HEK293 (cell line): Measurements from ENCODE around the gene NKD2.

Experiments
- CTCF ChIA-PET: fragments of 350-600 bp; formaldehyde crosslinking; extraction: SDS; loops from one replicate; lab custom pipeline; 2021; ENCODE audit warnings: antibody characterized with exemption; lab: Yijun Ruan, JAX
- POLR2A ChIA-PET: fragments of 300-600 bp; formaldehyde crosslinking; extraction: SDS; loops from one replicate; lab custom pipeline; 2020; ENCODE audit warnings: antibody characterized with exemption, inconsistent platforms; lab: Yijun Ruan, JAX
- H3K27ac ChIP-seq: fragments of 200-500 bp; sonication (Bioruptor generic); 2 replicates; pipeline ENCODE4 v1.5.1; 2014; ENCODE audit warnings: low read depth, low read length, control low read depth, inconsistent platforms; ENCODE audit errors: extremely low read depth
- H3K36me3 ChIP-seq, 2 experiments: fragments of 200-500 bp in 1 of 2; sonication (Bioruptor generic) in 1 of 2; 1 replicate in 1 of 2; 2 replicates in 1 of 2; pipeline ENCODE4 v1.5.1; 2014 to 2017; ENCODE audit warnings: inconsistent platforms in 2 of 2, low read length in 2 of 2; ENCODE audit not compliant: control insufficient read depth in 2 of 2, insufficient read depth in 1 of 2
- H3K4me1 ChIP-seq: fragments of 200-500 bp; sonication (Bioruptor generic); 2 replicates; pipeline ENCODE4 v1.5.1; 2014; ENCODE audit warnings: mild to moderate bottlenecking, low read length, inconsistent platforms; ENCODE audit not compliant: control insufficient read depth, insufficient read depth
- H3K4me3 ChIP-seq: 2 replicates; pipeline ENCODE4 v1.5.1; 2011; ENCODE audit warnings: low read depth, mild to moderate bottlenecking, control low read depth, low read length, moderate library complexity
- H3K9me3 ChIP-seq: fragments of 200-500 bp; sonication (Bioruptor generic); 2 replicates; pipeline ENCODE4 v1.5.1; 2014; ENCODE audit warnings: low read depth, low read length, inconsistent platforms; ENCODE audit not compliant: control insufficient read depth, insufficient read depth
- EGR2 ChIP-seq: fragments of 450-650 bp; formaldehyde crosslinking; IDR thresholded peaks from 2 replicates; pipeline ENCODE4 v1.5.1; 2016; ENCODE audit warnings: low read depth, missing biosample characterization, missing genetic modification characterization
- GLIS2 ChIP-seq: fragments of 450-650 bp; formaldehyde crosslinking; IDR thresholded peaks from 2 replicates; pipeline ENCODE4 v1.5.1; 2016; ENCODE audit warnings: missing biosample characterization, missing genetic modification characterization
- HOXA7 ChIP-seq: sonication (generic); formaldehyde crosslinking; IDR thresholded peaks from 2 replicates; pipeline ENCODE4 v1.8.1; 2022; ENCODE audit warnings: missing genetic modification reagents, borderline replicate concordance
- MZF1 ChIP-seq: fragments of 450-650 bp; formaldehyde crosslinking; IDR thresholded peaks from 2 replicates; pipeline ENCODE4 v1.5.1; 2017; ENCODE audit warnings: missing biosample characterization, missing genetic modification characterization, borderline replicate concordance
- REST ChIP-seq: fragments of 450-650 bp; formaldehyde crosslinking; IDR thresholded peaks from 2 replicates; pipeline ENCODE4 v1.5.1; 2016; ENCODE audit warnings: missing biosample characterization, missing genetic modification characterization
- SETDB1 ChIP-seq: IDR thresholded peaks from one replicate; pipeline ENCODE4 v1.6.1; 2017; ENCODE audit warnings: mild to moderate bottlenecking, low read length, moderate library complexity, mixed read lengths; ENCODE audit not compliant: insufficient read length
- ZBTB10 ChIP-seq: fragments of 450-650 bp; formaldehyde crosslinking; IDR thresholded peaks from 2 replicates; pipeline ENCODE4 v1.5.1; 2016; ENCODE audit warnings: missing biosample characterization, missing genetic modification characterization
- ZBTB20 ChIP-seq: fragments of 450-650 bp; formaldehyde crosslinking; IDR thresholded peaks from 2 replicates; pipeline ENCODE4 v1.5.1; 2016; ENCODE audit warnings: missing biosample characterization, missing genetic modification characterization
- ZBTB26 ChIP-seq: fragments of 450-650 bp; formaldehyde crosslinking; optimal IDR thresholded peaks from 2 replicates; pipeline ENCODE3; 2016; ENCODE audit warnings: missing biosample characterization, mild to moderate bottlenecking, missing genetic modification characterization
- ZBTB8A ChIP-seq: fragments of 450-650 bp; formaldehyde crosslinking; IDR thresholded peaks from 2 replicates; pipeline ENCODE4 v1.5.1; 2016; ENCODE audit warnings: missing biosample characterization, missing genetic modification characterization
- ZFHX2 ChIP-seq: fragments of 450-650 bp; formaldehyde crosslinking; conservative IDR thresholded peaks from 2 replicates; pipeline ENCODE4 v1.5.1; 2016; ENCODE audit warnings: missing biosample characterization, missing genetic modification characterization
- ZNF18 ChIP-seq: fragments of 450-650 bp; formaldehyde crosslinking; IDR thresholded peaks from 2 replicates; pipeline ENCODE4 v1.5.1; 2016; ENCODE audit warnings: missing biosample characterization, missing genetic modification characterization
- ZNF645 ChIP-seq: fragments of 450-650 bp; formaldehyde crosslinking; IDR thresholded peaks from 2 replicates; pipeline ENCODE4; 2016; ENCODE audit warnings: missing biosample characterization, missing genetic modification characterization
- ZNF704 ChIP-seq: fragments of 450-650 bp; formaldehyde crosslinking; IDR thresholded peaks from 2 replicates; pipeline ENCODE4 v1.5.1; 2016; ENCODE audit warnings: missing biosample characterization, missing genetic modification characterization

NKD2 gene

GRCh38 chr5:1009359-1010180, 968 bp downstream of the NKD2 start:
- peak overlapping the region; percentile 46 for H3K4me3 ChIP-seq
- peak overlapping the region; percentile 56; the same call in 1 of the 2 replicates for H3K27ac ChIP-seq
- POLR2A ChIA-PET = interaction anchor here (0.8 kb wide), 1 partner anchor 108 kb away, joined by 3 read pairs; no protein-coding TSS in a partner anchor
- TF ChIP-seq ZNF18 (tag by site-specific recombination) (no peak), ZNF645 (no peak), ZBTB8A (tag by site-specific recombination) (peak; percentile 50; the same call in 1 of the 2 replicates), ZBTB26 (tag by site-specific recombination) (peak; percentile 74), ZBTB20 (0 out of 2 replicates have a peak, but pooled peaks have one; percentile 40), MZF1 (tag by site-specific recombination) (no peak), SETDB1 (no peak), EGR2 (tag by site-specific recombination) (peak; percentile 59; the same call in 1 of the 2 replicates), HOXA7 (CRISPR knock-in tag) (no peak), ZBTB10 (0 out of 2 replicates have a peak, but pooled peaks have one; percentile 32), ZNF704 (tag by site-specific recombination) (no peak), ZFHX2 (peak; percentile 94), REST (tag by site-specific recombination) (no peak), GLIS2 (tag by site-specific recombination) (peak; percentile 44; the same call in 1 of the 2 replicates)
- CTCF ChIA-PET = interaction anchor here (0.5 to 6.7 kb wide), 24 partner anchors 10 to 692 kb away, joined by 3 to 90 read pairs (median 5); no protein-coding TSS in a partner anchor
- peaks cover 20% of the 10 kb centered on the region for H3K4me1 ChIP-seq
- peaks cover 0 to 32% of the 10 kb centered on the region in 2 experiments; a peak in 1 of 3 replicates for H3K36me3 ChIP-seq
- H3K9me3 ChIP-seq = no peaks in the 10 kb centered on the region
